ENCODE results near the gene SCPEP1.

GRCh38 chr17:56972111-56972730, 5.7 kb upstream of the SCPEP1 start:
- TF ChIP-seq, protein P1, sequence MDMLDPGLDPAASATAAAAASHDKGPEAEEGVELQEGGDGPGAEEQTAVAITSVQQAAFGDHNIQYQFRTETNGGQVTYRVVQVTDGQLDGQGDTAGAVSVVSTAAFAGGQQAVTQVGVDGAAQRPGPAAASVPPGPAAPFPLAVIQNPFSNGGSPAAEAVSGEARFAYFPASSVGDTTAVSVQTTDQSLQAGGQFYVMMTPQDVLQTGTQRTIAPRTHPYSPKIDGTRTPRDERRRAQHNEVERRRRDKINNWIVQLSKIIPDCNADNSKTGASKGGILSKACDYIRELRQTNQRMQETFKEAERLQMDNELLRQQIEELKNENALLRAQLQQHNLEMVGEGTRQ (IDR thresholded peaks at IDR 0.05; ENCODE audit: low read depth, low read length): no peak
- TF ChIP-seq, protein P1 (CRISPR knock-in tag; IDR thresholded peaks at IDR 0.05; ENCODE audit: borderline replicate concordance): no peak
- TF ChIP-seq HMGXB4 (CRISPR knock-in tag; IDR thresholded peaks at IDR 0.05; ENCODE audit: borderline replicate concordance in 1 of 2, low read depth in 1 of 2): no peak
- TF ChIP-seq CBX2 (IDR thresholded peaks at IDR 0.05; ENCODE audit: low read depth, low read length): no peak
- no peak for TF ChIP-seq CBX2 (CRISPR knock-in tag; IDR thresholded peaks at IDR 0.05; ENCODE audit: low read depth)
- no peak for TF ChIP-seq TGIF2 (CRISPR knock-in tag; IDR thresholded peaks at IDR 0.05)
- TF ChIP-seq KAT2B (IDR thresholded peaks at IDR 0.05; ENCODE audit: borderline replicate concordance, low read depth, low read length): no peak
- TF ChIP-seq POLR2AphosphoS5 (IDR thresholded peaks at IDR 0.05; ENCODE audit: low read depth, low read length): no peak
- TF ChIP-seq ASH2L (IDR thresholded peaks at IDR 0.05; ENCODE audit: insufficient read length, low read depth, low read length): no peak
